HG03565 (cell line): ENCODE measurements around the gene GRIK4.

Experiments
- ATAC-seq: cut with Tn5 transposase; IDR thresholded peaks from one replicate; pipeline ENCODE4 v1.9.1; 2021; ENCODE audit warnings: mild to moderate bottlenecking, moderate library complexity; ENCODE audit not compliant: unreplicated experiment

Gene GRIK4

DNA sequence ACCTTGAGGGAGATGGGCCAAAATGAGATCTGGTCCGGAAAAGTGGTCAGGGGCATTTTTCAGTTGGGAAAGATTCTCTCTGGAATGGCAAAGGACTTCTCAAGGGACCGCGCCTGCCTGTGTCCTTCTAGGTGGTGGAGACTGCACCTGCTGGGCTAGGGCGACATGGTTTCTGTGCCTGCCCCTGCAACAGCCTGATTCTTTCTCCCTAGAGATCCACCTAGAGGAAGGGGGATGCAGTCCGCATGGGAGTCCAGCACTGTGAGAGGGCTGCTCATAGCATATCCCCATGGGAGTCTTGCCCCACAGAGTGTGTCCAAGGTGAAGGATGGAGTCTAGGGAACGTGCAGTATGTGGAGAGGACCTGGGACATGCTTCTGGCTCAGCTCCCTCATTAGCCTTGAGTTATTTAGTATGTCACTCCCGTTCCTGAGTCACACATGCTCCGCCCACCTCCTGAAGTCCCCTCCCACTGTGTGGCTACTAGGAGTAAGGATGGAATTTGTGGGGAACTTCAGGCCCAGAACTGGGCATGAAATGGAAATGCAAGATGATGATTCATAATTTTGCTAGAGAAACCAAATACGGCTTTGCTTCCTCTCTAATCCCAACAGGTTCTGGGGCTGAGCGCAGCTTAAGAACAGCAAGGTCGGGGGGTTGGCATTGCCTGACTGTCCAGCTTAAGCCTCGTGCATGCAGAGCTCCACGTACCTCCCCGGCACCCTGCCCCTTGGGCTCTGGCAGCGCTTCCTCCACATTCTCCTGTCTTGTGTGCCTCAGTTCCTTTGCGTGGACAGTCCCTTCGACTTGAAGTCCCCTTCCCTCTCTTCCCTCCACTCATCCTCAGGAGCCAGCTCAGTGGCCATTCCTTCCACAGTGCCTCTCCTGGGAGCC lies 35.0 kb downstream of the GRIK4 start:
- no peak for ATAC-seq

DNA sequence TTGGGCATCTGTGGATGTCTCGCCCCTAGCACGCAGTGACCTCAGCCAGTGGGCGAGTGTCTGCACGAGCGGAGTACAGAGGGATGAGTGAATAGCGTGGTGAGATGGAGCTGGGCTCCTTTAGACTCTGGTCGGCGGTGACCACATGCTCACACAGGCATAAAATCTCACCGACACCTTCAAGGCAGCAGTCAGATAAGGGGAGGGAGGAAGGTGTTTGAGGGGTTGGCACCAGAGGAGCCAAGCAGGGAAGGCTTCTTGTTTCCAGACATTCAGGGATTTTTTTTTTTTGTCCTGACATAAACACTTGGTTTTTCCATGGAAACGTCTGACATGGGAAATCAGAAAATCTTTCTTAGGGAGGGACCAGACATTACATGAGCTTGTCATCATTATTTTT lies 35.8 kb downstream of the GRIK4 start:
- no peak for ATAC-seq

DNA sequence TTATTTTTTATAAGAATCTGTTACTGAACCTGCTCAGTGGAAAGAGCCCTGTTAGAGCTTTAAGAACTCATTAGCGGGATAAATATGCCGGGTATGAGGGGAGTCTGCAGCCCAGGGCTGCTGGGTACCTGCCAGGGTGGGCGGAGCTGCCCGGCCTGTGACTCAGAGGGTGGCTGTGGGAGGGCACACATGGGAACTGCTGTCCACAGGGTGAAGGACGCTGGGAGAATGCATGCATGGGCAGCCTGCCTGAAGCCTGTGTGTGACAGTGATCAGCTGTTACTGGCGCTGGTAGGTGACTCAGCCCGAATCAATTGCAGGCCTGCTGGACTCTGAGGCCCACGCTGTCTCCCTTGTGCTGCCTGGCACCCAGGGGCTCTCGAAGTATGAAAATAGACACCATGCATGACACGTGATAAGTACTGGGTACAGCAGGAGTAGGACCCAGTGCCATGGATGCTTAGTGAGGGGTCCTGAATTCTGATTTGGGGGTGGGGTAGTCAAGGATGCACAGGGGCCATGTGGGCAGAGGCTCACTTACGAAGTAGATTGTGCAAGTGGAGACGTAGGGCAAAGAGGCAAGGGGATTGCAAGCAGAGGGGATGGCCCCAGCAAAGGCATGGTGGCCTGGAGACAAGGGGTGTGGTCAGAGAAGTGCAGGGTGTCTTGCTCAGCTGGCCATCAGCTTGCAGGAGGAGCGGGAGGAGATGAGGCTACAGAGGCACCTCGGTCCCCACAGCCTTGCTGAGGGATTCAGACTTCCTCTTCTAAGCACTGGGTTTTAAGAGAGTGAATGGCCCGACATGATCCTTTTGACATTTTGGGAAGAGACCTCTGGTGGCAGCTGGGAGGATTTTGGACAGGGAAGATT lies 36.5 kb downstream of the GRIK4 start:
- ATAC-seq = no peak

DNA sequence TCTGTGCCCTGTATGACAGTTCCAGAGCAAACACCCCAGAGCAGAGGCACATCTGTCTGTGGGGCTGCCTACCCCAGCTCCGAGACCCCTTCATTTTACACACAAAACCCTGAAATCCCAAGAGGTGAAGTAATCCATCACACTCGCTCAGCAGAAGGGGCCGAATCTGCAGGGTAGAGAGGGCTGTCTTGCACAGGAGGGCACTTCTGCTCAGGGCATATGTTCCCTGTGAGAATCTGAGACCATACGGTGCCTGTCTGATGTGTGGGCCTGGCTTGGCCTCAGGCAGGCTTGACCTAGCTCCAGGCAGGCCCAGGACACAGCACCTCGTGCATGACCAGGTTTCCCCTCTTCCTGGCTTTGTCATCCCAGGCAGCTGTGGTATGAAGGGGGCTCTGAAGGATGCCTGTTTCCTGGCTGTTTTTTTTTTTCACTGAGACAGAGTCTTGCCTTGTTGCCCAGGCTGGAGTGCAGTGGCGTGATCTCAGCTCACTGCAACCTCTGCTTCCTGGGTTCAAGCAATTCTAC lies 37.2 kb downstream of the GRIK4 start:
- ATAC-seq = no peak

DNA sequence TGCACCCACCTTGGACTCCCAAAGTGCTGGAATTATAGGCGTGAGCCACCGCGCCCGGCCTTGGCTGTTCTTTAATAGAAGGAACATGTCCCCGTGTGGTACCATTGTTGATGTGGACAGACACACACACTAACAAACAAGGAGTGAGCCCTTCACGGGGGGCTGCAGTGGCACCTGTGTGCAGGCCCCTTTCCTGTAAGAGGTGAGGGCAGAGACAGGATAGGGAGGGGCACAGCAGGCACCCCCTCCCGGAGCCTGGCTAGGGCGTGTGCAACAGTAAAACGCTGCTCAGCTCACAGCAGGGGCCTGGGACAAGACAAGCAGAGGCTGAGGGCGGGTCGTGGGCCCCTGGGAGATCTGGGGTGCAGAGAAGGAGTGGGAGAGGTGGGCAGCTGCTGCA lies 37.8 kb downstream of the GRIK4 start:
- ATAC-seq = no peak

DNA sequence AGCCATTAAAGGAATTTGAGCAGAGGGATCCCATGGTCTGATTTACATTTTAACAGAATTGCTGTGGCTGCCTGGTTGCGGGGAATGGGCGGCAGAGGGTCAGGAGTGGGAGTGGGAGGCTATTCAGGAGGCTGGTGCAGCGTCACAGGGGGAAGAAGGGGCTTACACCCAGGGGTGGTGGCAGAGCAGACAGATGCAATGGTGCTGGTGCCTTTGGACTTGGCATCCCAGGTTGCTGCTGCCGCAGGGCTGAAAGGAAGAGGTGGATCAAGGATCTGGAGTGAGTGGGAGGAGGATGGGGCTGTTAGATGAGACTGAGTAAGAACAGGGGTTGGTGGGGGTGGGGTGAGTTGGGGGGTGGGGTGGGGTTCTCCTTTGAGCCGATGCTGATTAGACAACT lies 38.5 kb downstream of the GRIK4 start:
- no peak for ATAC-seq

DNA sequence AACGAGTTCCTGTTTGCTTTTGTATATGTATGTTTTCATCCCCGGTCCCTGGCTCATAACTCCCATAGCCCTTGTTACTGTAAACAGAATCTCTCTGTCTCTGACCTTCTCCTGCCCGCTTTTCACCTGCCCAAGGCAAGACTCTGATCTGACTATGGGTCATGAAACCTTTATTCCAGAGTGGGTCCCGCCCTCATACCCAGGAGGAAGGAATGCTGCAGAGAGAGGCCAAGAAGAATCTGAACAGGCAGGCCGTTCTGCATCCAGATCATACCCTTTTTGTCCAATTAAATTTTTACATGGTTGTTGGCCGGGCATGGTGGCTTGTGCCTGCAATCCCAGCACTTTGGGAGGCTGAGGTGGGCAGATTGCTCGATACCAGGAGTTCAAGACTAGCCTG lies 39.6 kb downstream of the GRIK4 start:
- ATAC-seq = no peak

DNA sequence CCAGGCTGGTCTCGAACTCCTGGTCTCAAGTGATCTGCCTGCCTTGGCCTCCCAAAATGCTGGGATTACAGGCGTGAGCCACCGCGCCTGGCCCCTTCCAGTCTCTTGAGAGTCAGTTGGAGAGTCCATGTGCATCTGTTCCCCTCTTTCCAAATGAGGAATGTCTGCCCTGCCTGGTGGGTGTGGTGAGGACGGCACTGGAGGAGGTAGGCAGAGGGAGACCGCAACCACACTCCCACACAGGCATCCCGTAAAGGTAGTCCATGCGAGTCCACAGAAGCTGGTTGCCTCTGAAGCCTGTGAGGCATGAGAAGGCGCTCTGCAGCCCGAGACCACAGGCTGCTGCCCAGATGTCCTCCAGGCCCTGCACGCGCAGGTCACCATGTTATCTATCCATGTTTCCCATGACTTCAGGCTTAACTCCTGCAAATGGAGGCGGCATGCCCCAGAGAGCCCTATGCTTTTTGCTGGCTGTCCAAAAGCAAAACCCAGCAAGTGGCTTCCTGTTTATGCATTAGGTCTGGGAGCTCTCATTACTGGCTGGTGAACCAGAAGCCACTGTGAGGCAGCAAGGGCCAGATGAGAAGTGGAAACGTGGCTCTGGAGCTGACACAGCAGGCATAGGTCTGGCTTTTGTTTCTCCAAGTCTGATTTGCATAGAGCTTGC lies 43.4 kb downstream of the GRIK4 start:
- no peak for ATAC-seq

DNA sequence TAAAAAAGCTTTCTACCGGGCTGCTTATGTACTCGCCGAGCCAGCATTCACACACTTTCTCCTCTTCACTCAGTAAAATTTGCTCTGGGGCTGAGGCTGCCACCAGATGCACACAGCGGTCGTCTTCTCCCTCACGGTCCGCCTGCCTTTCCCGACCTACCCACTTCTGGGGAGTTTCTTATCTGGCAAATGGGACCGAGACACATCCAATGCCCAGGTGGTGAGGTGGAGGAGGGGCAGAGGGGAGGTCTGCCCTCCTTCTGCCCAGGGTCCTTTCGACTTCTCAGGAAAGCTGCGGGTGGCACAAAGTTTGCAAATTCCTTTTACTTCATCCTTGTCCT lies 43.9 kb downstream of the GRIK4 start:
- ATAC-seq = no peak

DNA sequence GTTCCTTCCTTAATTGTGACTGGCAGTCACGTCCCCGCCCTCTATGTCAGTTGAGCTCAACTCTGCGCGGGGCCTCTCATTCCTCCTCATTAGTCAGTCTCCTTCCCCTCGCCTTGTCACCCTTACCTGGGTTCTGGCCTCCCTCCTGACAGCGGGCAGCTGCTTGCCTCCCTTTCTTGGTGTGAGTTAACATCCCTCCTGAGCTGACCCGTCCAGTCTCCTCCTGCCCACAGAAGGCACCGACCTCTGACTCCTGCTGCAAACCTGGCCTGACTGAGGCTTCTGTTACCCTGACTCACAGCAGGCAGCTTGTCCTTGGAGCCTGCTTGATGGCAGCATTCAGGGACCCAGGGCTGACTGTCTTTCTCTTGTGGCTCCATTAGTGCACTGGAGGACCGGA lies 45.2 kb downstream of the GRIK4 start:
- no peak for ATAC-seq

DNA sequence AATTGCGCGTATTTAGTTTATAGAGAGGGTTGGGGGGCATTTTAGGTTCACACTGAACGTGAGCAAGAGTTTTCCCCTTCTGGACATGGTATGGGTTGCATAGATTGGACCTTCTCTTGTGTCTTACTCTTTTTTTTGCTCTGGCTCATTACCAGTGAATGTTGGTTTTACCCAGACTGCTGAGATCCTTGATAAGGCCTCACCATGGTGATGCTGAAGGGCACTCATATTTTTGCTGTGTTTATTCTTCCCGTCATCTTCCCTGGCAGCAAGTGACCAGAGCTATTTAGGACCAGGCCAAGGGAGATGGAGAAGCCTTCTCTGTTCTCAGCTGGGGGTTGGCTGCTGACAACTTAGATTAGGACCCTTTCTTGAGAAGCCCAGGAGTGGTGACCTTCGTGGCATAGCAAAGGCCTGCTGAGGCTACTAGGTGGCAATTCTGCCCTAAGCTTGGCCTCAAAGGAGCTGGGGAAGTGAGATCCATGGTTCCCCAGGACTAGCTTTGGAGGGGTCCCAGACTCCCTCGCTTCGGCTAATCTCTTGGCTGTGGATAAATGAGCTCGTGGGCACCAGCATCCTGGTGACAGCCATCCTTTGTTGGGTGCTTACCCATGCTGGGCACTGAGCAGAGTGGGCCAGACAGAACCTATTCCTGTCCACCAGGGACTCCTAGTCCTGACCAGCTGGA lies 47.3 kb downstream of the GRIK4 start:
- ATAC-seq = no peak

DNA sequence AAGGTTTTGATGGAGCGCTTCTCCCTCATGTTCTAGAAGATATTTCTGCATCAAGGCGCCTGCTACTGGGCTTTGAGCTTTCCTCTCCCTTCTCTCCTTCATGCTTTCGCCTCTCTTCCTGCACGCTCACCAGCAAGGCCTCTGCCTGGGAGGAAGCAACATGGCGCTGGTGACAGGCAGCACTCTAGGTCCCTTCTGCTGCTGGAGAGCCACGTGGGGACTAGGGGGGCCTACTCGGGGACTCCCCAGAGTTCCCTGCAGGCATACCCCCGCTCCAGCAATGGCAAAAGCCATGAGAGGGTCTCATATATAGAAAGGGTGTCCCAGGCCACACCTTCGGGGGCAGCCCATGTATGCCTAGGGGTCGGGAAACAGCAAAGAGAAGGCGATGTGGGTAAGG lies 49.7 kb downstream of the GRIK4 start:
- ATAC-seq = no peak

DNA sequence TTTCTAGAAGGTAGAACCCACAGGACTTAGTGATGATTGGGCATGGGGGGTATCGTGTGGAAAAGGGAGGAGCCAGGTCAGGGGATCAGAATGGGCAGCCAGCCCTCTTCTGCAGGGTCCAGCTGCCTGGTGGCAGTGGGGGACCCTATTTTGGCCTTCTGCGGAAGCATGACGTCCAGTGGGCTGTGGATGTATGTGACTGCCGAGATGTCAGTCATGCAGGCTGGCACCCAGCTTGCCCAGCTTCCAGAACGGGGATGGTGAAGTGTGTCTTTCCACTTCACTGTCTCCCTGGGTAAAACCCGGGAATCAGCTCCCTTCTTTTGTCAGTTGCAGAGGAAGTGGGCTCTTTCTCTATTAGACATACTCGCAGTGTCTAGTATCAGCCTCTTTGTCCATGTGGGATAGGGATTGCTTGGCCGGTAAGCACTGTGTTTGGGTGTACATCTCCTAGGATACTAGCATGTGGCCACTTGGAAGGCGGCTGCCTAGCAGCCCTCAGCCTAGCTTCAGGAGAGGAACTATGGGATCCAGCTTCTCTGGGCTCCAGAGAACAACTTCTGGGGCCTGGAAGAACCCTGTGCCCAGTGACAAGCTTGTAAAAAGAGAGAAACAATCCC lies 51.4 kb downstream of the GRIK4 start:
- ATAC-seq = no peak

DNA sequence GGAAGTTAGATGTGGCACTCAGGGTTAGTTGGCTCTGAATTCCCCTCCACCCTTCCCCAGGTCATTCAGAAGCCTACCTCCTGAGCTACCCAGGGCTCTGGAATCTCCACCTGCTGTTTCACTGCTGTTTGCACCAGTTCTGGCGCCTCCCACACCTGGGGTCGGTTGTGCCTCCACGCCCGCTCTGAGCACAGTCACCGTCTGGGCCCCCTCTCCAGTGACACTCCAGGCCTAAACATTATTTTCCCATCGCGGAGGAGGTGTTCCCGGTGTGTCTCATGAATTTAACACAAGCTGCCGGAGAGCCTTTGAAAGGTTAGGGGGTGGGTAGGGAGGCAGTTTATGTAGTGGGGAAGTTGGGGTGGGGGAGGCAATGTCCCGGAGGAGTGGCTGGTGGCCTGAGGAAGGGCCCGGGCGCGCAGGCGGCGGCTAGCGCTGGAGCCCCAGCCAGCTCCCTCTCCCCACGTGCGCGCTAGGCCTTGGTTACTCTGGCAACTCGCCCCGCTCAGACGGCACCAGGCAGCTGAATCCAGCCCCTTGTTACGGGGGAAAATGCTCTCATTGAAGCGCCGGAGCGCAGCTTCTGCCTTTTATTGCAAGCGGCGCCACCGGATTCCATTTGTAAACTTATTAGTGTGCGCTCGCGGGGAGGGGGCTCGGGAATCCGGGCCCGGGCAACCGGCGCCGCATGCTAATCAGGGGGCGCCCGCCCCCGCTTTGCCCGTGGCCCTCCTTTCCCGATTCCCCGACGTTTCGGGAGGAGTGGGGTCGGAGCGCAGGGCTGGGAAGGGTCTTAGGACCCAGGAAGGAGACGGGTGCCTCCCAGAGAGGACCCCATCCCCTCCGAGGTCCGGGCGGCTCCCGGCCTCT lies 52.4 kb downstream of the GRIK4 start:
- no peak for ATAC-seq

DNA sequence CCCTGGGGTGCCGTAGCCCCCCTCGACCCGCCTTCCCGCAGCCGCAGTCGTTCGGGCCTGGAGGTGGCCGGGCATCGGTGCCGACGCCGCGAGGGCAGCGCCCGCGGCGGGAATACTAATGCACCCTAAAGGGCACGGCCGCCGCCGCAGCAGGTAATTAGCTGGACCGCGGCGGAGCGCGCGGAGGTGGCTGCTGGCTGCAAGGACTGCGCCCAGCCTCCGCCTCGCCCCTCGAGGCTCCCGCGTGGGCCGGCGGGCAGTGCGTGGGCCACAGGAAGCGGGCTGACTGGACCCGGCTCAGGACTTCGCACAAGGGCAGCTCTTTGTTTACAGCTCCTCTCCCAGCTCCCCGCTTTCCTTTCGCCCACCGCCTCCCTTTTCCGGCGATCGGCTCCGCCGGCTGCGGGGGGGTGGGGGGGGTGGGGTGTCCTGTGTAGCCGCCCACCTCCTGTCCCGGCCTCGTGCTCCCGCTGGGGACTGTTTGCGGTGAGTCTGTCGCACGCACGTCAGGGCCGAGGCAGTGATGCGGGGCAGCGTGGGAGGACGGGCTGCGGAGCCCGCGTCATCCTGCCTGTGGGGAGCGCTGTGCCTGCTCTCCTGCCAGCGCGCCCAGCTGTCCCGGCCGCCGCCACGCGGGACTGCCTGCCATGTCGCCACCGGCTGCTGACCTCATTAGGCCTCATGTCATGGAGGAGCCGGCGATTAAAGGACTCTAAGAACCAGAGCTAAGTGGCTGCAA lies 53.2 kb downstream of the GRIK4 start:
- ATAC-seq = peak; percentile 59

DNA sequence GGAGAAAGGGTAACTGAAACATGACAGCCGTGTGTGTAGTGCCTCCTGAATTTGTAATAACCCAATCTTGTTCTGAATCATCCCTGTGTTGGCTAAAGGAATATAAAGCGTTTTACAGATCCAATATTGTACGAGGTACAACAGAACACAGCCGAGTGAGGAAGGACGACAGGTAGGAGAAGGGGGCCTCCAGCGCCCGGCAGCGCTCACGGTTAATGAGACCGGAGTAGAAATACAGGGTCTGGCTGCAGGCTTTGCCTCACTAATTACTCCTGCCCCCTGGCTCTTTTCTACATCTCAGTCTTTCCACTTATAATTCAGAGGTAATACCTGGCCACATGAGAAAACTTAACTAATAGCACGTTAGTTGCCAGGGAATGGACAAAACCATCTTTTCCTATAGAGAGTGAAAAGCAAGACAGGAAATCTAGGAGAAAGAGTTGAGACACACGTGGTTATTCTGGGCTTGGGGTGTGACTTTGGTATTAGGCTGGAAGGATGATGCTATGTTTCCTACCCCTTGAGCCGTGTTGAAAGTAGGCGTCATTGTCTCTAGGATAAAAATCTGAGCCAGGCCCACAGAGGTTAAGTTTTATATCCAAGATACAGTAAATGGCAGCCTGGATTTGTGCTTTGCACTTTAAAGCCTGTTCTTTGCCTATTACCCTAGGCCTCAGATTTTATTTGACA lies 54.1 kb downstream of the GRIK4 start:
- no peak for ATAC-seq

DNA sequence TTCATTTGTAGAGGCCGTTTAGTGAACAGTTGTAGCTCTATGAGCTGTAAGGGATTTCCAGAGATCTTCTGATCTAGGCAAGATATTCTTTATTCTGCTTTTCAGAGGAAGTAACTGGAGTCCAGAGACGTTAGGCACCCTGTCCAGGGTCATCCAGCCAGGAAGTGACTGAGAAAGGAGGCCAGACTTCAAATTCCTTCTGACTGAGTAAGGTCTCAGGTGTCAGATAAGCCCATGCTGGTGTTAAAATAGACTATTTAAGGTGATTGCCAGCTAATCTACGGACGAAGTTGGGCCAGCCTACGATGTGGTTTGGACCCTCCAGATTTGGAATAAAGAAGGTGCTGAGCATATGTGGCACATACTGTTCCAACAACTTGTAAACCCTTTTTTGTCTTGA lies 54.6 kb downstream of the GRIK4 start:
- ATAC-seq = no peak
